Gastroesophageal sphincter (tissue), 4 donors: Measurements from ENCODE around the gene UTP20. TPM values are rescaled to one million over a fixed set of nuclear protein-coding genes. Genes with fewer than 3 reads are reported as not detected.

Experiments
- ATAC-seq: fragments of 150-250 bp; one replicate; pipeline ENCODE4 v1.9.1; 2016; ENCODE audit warnings: mild to moderate bottlenecking, moderate library complexity
- H3K27ac ChIP-seq, 4 donors: fragments of 200-600 bp; sonication (generic) in 3 of 4; 1 replicate in 3 of 4; 2 replicates in 1 of 4; pipeline ENCODE4 v1.5.1; 2016 to 2019
- H3K27me3 ChIP-seq: fragments of 200-600 bp; sonication (generic); one replicate; pipeline ENCODE4 v1.5.1; 2019
- H3K36me3 ChIP-seq, 2 donors: fragments of 200-600 bp; sonication (generic); one replicate each; pipeline ENCODE4 v1.5.1; 2019; ENCODE audit warnings: control low read depth in 1 of 2
- H3K4me1 ChIP-seq, 3 donors: fragments of 200-600 bp; sonication (generic); 1 replicate in 2 of 3; 2 replicates in 1 of 3; pipeline ENCODE4 v1.5.1; 2016 to 2019; ENCODE audit warnings: control low read depth in 2 of 3
- H3K4me3 ChIP-seq, 2 donors: fragments of 200-600 bp; sonication (generic); one replicate each; pipeline ENCODE4 v1.5.1; 2019; ENCODE audit warnings: mild to moderate bottlenecking in 1 of 2, moderate library complexity in 1 of 2
- H3K9me3 ChIP-seq, 3 donors: fragments of 200-600 bp; sonication (generic); one replicate each; pipeline ENCODE4 v1.5.1; 2017 to 2019; ENCODE audit warnings: control low read depth in 2 of 3
- CTCF ChIP-seq, 4 experiments: fragments of 200-600 bp in 2 of 4; fragments of 450-650 bp in 2 of 4; sonication (generic) in 1 of 4; IDR thresholded peaks; one replicate each; pipeline ENCODE4 v1.5.1; 2017 to 2019; ENCODE audit warnings: antibody characterized with exemption in 4 of 4, mild to moderate bottlenecking in 2 of 4, moderate library complexity in 2 of 4
- EP300 ChIP-seq: sonication (generic); formaldehyde crosslinking; IDR thresholded peaks from one replicate; pipeline ENCODE4 v1.6.1; 2017; ENCODE audit warnings: antibody characterized with exemption, mild to moderate bottlenecking
- POLR2A ChIP-seq, 2 donors: fragments of 450-650 bp; IDR thresholded peaks; one replicate each; pipeline ENCODE4 v1.6.1; 2017; ENCODE audit warnings: antibody characterized with exemption in 2 of 2, mild to moderate bottlenecking in 2 of 2, moderate library complexity in 1 of 2
- POLR2AphosphoS5 ChIP-seq: sonication (generic); formaldehyde crosslinking; IDR thresholded peaks from one replicate; pipeline ENCODE4 v1.6.1; 2017; ENCODE audit warnings: antibody characterized with exemption
- WGBS, 2 donors: methylation state at CpG; one replicate each; pipeline ENCODE4 v1.1.5; 2018; ENCODE audit warnings: low coverage in 1 of 2; 5-methylcytosine and 5-hydroxymethylcytosine counted together
- total RNA-seq, 4 donors: library from RNA; depleted of rRNA; stranded (reverse); fragments of >200 nt; gene quantifications; one replicate each; pipeline ENCODE4 v1.1.0, GENCODE V29; 2016

UTP20 gene
- total RNA-seq, 4 donors from 2014 or later: 9.4 to 12.5 (median 11.8) TPM

GRCh38 chr12:101327546-101327945, 47.6 kb downstream of the UTP20 start:
- H3K27ac ChIP-seq: no peak overlapping the region
- no peak for ATAC-seq
- no peaks in the 10 kb centered on the region for H3K4me1 ChIP-seq
- no peak for TF ChIP-seq EP300
- no peak for TF ChIP-seq CTCF (IDR thresholded peaks at IDR 0.05)
- TF ChIP-seq POLR2A (IDR thresholded peaks at IDR 0.05): no peak
- TF ChIP-seq POLR2AphosphoS5: no peak
- WGBS, 2 donors: 51 to 60% methylated on average over 2 of the region's 2 CpGs
- H3K27me3 ChIP-seq: no peaks in the 10 kb centered on the region
- peaks cover 0 to 79% of the 10 kb centered on the region in 2 donors for H3K36me3 ChIP-seq
- no peaks in the 10 kb centered on the region for H3K9me3 ChIP-seq
- no peak overlapping the region for H3K4me3 ChIP-seq

GRCh38 chr12:101328917-101329316, 49.0 kb downstream of the UTP20 start:
- ATAC-seq: no peak
- Histone ChIP-seq H3K4me1 (no peaks in the 10 kb centered on the region), H3K36me3 (peaks cover 0 to 88% of the 10 kb centered on the region in 2 donors), H3K9me3 (no peaks in the 10 kb centered on the region), H3K27ac (no peak overlapping the region), H3K4me3 (no peak overlapping the region), H3K27me3 (no peaks in the 10 kb centered on the region)
- WGBS, 2 donors: 94 to 98% methylated on average over 3 of the region's 3 CpGs
- TF ChIP-seq EP300 (no peak), POLR2AphosphoS5 (no peak), POLR2A (IDR thresholded peaks at IDR 0.05) (no peak), CTCF (IDR thresholded peaks at IDR 0.05) (no peak)

GRCh38 chr12:101330631-101331030, 50.7 kb downstream of the UTP20 start:
- no peak overlapping the region for H3K4me3 ChIP-seq
- H3K27me3 ChIP-seq: no peaks in the 10 kb centered on the region
- peaks cover 0 to 85% of the 10 kb centered on the region in 2 donors for H3K36me3 ChIP-seq
- ATAC-seq: no peak
- no peaks in the 10 kb centered on the region for H3K4me1 ChIP-seq
- no peak overlapping the region for H3K27ac ChIP-seq
- no peak for TF ChIP-seq POLR2A (IDR thresholded peaks at IDR 0.05)
- no peak for TF ChIP-seq CTCF (IDR thresholded peaks at IDR 0.05)
- no peak for TF ChIP-seq POLR2AphosphoS5
- no peaks in the 10 kb centered on the region for H3K9me3 ChIP-seq
- WGBS, 2 donors: 91 to 100% methylated on average over 1 of the region's 1 CpG

GRCh38 chr12:101336437-101336836, 56.5 kb downstream of the UTP20 start:
- WGBS, 2 donors: 72 to 83% methylated on average over 1 to 2 of the region's 2 CpGs
- Histone ChIP-seq H3K27me3 (no peaks in the 10 kb centered on the region), H3K4me3 (no peak overlapping the region), H3K36me3 (peaks cover 0 to 84% of the 10 kb centered on the region in 2 donors), H3K9me3 (no peaks in the 10 kb centered on the region), H3K4me1 (no peaks in the 10 kb centered on the region), H3K27ac (no peak overlapping the region)
- no peak for ATAC-seq
- TF ChIP-seq EP300: no peak

GRCh38 chr12:101338087-101338486, 58.2 kb downstream of the UTP20 start:
- Histone ChIP-seq H3K4me1 (no peaks in the 10 kb centered on the region), H3K36me3 (peaks cover 0 to 87% of the 10 kb centered on the region in 2 donors), H3K27ac (no peak overlapping the region), H3K4me3 (no peak overlapping the region), H3K27me3 (no peaks in the 10 kb centered on the region), H3K9me3 (no peaks in the 10 kb centered on the region)
- WGBS, 2 donors: 79 to 89% methylated on average over 3 to 4 of the region's 4 CpGs
- TF ChIP-seq POLR2A (IDR thresholded peaks at IDR 0.05): no peak
- TF ChIP-seq CTCF (IDR thresholded peaks at IDR 0.05): no peak
- TF ChIP-seq POLR2AphosphoS5: no peak
- TF ChIP-seq EP300: no peak
- ATAC-seq: no peak
